Endothelial cell of umbilical vein (primary cell): ENCODE data around the gene KRTAP25-1. TPM values are rescaled to one million over a fixed set of nuclear protein-coding genes. Genes with fewer than 3 reads are reported as not detected.

Experiments used
- BruUV-seq: library from RNA; stranded (reverse); fragments of 400-500 nt; replicated peaks from 2 replicates; lab custom pipeline; 2021; lab: Mats Ljungman, UMichigan
- CTCF ChIA-PET: fragments of 300-600, 350-600 bp; sonication (Branson Sonifier 250); formaldehyde crosslinking; loops from one replicate; lab custom pipeline; 2021; ENCODE audit warnings: antibody characterized with exemption, inconsistent platforms; lab: Charles Lee
- POLR2A ChIA-PET: fragments of 300-600, 350-600 bp; sonication (Branson Sonifier 250); formaldehyde crosslinking; loops from one replicate; lab custom pipeline; 2021; ENCODE audit warnings: antibody characterized with exemption, inconsistent platforms; lab: Charles Lee
- DNase-seq: peaks from one replicate; pipeline ENCODE4 v3.0.0-alpha.2; 2011; ENCODE audit warnings: low read depth, low spot score
- FAIRE-seq: peaks from 2 replicates; lab custom pipeline; 2011; peaks lifted over from hg19 to GRCh38; lab: Jason Lieb, UNC
- H2AFZ ChIP-seq: 2 replicates; pipeline ENCODE4 v1.6.0; 2012; ENCODE audit warnings: low read depth, low read length, control low read depth, inconsistent platforms
- H3K27ac ChIP-seq: 2 replicates; pipeline ENCODE4 v1.5.1; 2011; ENCODE audit warnings: low read depth, mild to moderate bottlenecking, control low read depth, low read length, moderate library complexity; ENCODE audit not compliant: insufficient read depth
- H3K27me3 ChIP-seq, 2 experiments: 2 replicates each; pipeline versions ENCODE4 v1.6.0 to v1.6.1; 2011; ENCODE audit warnings: low read length in 2 of 2, mixed read lengths in 1 of 2; ENCODE audit not compliant: control insufficient read depth in 2 of 2, insufficient read depth in 2 of 2
- H3K36me3 ChIP-seq, 2 experiments: 2 replicates in 1 of 2; 3 replicates in 1 of 2; pipeline ENCODE4 v1.5.1; 2011; ENCODE audit warnings: low read length in 2 of 2, mild to moderate bottlenecking in 1 of 2, moderate library complexity in 1 of 2; ENCODE audit not compliant: control insufficient read depth in 2 of 2, insufficient read depth in 2 of 2; ENCODE audit errors: extremely low read depth in 1 of 2
- H3K4me1 ChIP-seq: 3 replicates; pipeline ENCODE4 v1.5.1; 2011; ENCODE audit warnings: mild to moderate bottlenecking, low read length; ENCODE audit not compliant: control insufficient read depth, insufficient read depth; ENCODE audit errors: extremely low read depth
- H3K4me2 ChIP-seq: 2 replicates; pipeline ENCODE4 v1.6.1; 2011; ENCODE audit warnings: low read length, control low read depth, mixed read lengths; ENCODE audit not compliant: insufficient read depth
- H3K4me3 ChIP-seq, 3 experiments: fragments of 200-600 bp in 1 of 3; sonication (generic), shearing (Covaris generic) in 1 of 3; replicated peaks in 1 of 3; 2 replicates each; pipeline ENCODE4 v1.5.1; 2011 to 2016; ENCODE audit warnings: control low read depth in 3 of 3, low read length in 3 of 3, mild to moderate bottlenecking in 2 of 3, inconsistent platforms in 1 of 3, low read depth in 1 of 3, moderate library complexity in 1 of 3; ENCODE audit not compliant: insufficient read depth in 1 of 3
- H3K79me2 ChIP-seq: 2 replicates; pipeline ENCODE4 v1.6.0; 2012; ENCODE audit warnings: low read length, inconsistent platforms; ENCODE audit not compliant: control insufficient read depth, insufficient read depth
- H3K9ac ChIP-seq: replicated peaks from 2 replicates; pipeline ENCODE3; 2011; ENCODE audit warnings: low read length, control low read depth; ENCODE audit not compliant: insufficient read depth; ENCODE audit errors: extremely low read depth
- H3K9me1 ChIP-seq: replicated peaks from 3 replicates; pipeline ENCODE4 v1.6.0; 2011; ENCODE audit warnings: mild to moderate bottlenecking, low read length; ENCODE audit not compliant: control insufficient read depth, insufficient read depth; ENCODE audit errors: extremely low read depth
- H3K9me3 ChIP-seq: replicated peaks from 2 replicates; pipeline ENCODE4 v1.5.1; 2012; ENCODE audit warnings: low read length, inconsistent platforms; ENCODE audit not compliant: control insufficient read depth, insufficient read depth
- H4K20me1 ChIP-seq: replicated peaks from 2 replicates; pipeline ENCODE3; 2011; ENCODE audit warnings: mild to moderate bottlenecking, low read length; ENCODE audit not compliant: control insufficient read depth, insufficient read depth; ENCODE audit errors: extremely low read depth
- FOS ChIP-seq: IDR thresholded peaks from 2 replicates; pipeline ENCODE4 v1.6.1; 2011; ENCODE audit warnings: mild to moderate bottlenecking, low read length, moderate library complexity, borderline replicate concordance; ENCODE audit not compliant: insufficient read depth
- GATA2 ChIP-seq: IDR thresholded peaks from 2 replicates; pipeline ENCODE4 v1.7.0; 2011; ENCODE audit warnings: low read depth, mild to moderate bottlenecking, moderate library complexity, mixed read lengths, low read length; ENCODE audit not compliant: insufficient read length, insufficient read depth
- JUN ChIP-seq: IDR thresholded peaks from 2 replicates; pipeline ENCODE4 v1.6.1; 2011; ENCODE audit warnings: borderline replicate concordance, low read depth; ENCODE audit not compliant: insufficient read length, insufficient read depth
- MYC ChIP-seq: IDR thresholded peaks from one replicate; pipeline ENCODE4 v1.6.1; 2011; ENCODE audit warnings: mild to moderate bottlenecking, low read depth, low read length
- POLR2A ChIP-seq: IDR thresholded peaks from 2 replicates; pipeline ENCODE4 v1.6.1; 2012; ENCODE audit warnings: low read depth, mild to moderate bottlenecking, control low read depth, low read length
- dilution Hi-C: fragments of 300-500 bp; cut with MboI; formaldehyde crosslinking; loops from one replicate; pipeline ENCODE4 v1.15.0; 2019; ENCODE audit warnings: low sequenced_read_pairs; ENCODE audit not compliant: extremely low pct_ligation_motif_present
- intact Hi-C: fragments of 100-400 bp; cut with micrococcal nuclease; formaldehyde crosslinking; loops from one replicate; pipeline ENCODE4 v1.10.0; 2022
- polyA plus RNA-seq, 4 experiments: library from polyadenylated mRNA; depleted of rRNA in 3 of 4; stranded (reverse) in 3 of 4; unstranded in 1 of 4; fragments of >200 nt; gene quantifications; 2 replicates each; pipeline versions ENCODE4 v1.2.1 to v1.2.3, GENCODE V29; 2011 to 2012; ENCODE audit warnings: missing spikeins in 1 of 4
- total RNA-seq: library from RNA; stranded (reverse); gene quantifications from 2 replicates; pipeline ENCODE4 v1.2.3, GENCODE V29; 2021
- TF ChIP-seq, protein P1 (sequence below), 2 donors: IDR thresholded peaks; 1 replicate in 1 of 2; 2 replicates in 1 of 2; pipeline ENCODE4 v1.5.1; 2011; ENCODE audit warnings: low read length in 2 of 2, mild to moderate bottlenecking in 2 of 2, moderate library complexity in 2 of 2, control low read depth in 1 of 2, inconsistent platforms in 1 of 2, low read depth in 1 of 2; ENCODE audit not compliant: insufficient read depth in 1 of 2; ENCODE audit errors: extremely low read depth in 1 of 2
- TF ChIP-seq, protein P2 (sequence below): IDR thresholded peaks from 2 replicates; pipeline ENCODE4 v1.6.1; 2011; ENCODE audit not compliant: insufficient read depth, insufficient read length

Gene KRTAP25-1
- total and polyA plus RNA-seq, 2 donors (not counting 3 experiments of a cell fraction or from before 2014, with no cell fraction given): not detected

- Histone ChIP-seq H3K9ac (no peak overlapping the region), H3K9me3 (peaks cover 10% of the 10 kb centered on the region), H3K4me2 (no peak overlapping the region), H2AFZ (no peak overlapping the region), H3K79me2 (no peaks in the 10 kb centered on the region), H3K9me1 (no peaks in the 10 kb centered on the region), H3K36me3 (no peaks in the 10 kb centered on the region), H3K4me1 (no peaks in the 10 kb centered on the region), H3K4me3 (no peak overlapping the region), H3K27ac (no peak overlapping the region), H3K27me3 (no peaks in the 10 kb centered on the region), H4K20me1 (no peaks in the 10 kb centered on the region)
- dilution Hi-C loops: no loop called here
- POLR2A ChIA-PET: no interaction called here
- no TSS peak for BruUV-seq
- TF ChIP-seq POLR2A (no peak), GATA2 (no peak), JUN (no peak), FOS (no peak), MYC (no peak)
- TF ChIP-seq, protein P1, sequence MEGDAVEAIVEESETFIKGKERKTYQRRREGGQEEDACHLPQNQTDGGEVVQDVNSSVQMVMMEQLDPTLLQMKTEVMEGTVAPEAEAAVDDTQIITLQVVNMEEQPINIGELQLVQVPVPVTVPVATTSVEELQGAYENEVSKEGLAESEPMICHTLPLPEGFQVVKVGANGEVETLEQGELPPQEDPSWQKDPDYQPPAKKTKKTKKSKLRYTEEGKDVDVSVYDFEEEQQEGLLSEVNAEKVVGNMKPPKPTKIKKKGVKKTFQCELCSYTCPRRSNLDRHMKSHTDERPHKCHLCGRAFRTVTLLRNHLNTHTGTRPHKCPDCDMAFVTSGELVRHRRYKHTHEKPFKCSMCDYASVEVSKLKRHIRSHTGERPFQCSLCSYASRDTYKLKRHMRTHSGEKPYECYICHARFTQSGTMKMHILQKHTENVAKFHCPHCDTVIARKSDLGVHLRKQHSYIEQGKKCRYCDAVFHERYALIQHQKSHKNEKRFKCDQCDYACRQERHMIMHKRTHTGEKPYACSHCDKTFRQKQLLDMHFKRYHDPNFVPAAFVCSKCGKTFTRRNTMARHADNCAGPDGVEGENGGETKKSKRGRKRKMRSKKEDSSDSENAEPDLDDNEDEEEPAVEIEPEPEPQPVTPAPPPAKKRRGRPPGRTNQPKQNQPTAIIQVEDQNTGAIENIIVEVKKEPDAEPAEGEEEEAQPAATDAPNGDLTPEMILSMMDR (IDR thresholded peaks at IDR 0.05; ENCODE audit: extremely low read depth in 1 of 2, insufficient read depth in 1 of 2, low read depth in 1 of 2, low read length in 2 of 2): no peak
- TF ChIP-seq, protein P2, sequence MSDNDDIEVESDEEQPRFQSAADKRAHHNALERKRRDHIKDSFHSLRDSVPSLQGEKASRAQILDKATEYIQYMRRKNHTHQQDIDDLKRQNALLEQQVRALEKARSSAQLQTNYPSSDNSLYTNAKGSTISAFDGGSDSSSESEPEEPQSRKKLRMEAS: no peak
- CTCF ChIA-PET: no interaction called here
- DNase-seq (no peak), FAIRE-seq (no peak)
- intact Hi-C loops: no loop called here
Observed at GRCh38 chr21:30245061-30245460, 44.3 kb downstream of the KRTAP25-1 start.
